HEK293 (cell line): ENCODE results near the gene ARHGAP26.
A peak's percentile ranks its signal among the peaks of the same experiment; 100 is the strongest.

ENCODE experiments used
- CTCF ChIA-PET: fragments of 350-600 bp; formaldehyde crosslinking; extraction: SDS; loops from one replicate; lab custom pipeline; 2021; ENCODE audit warnings: antibody characterized with exemption; lab: Yijun Ruan, JAX
- POLR2A ChIA-PET: fragments of 300-600 bp; formaldehyde crosslinking; extraction: SDS; loops from one replicate; lab custom pipeline; 2020; ENCODE audit warnings: antibody characterized with exemption, inconsistent platforms; lab: Yijun Ruan, JAX
- H3K27ac ChIP-seq: fragments of 200-500 bp; sonication (Bioruptor generic); 2 replicates; pipeline ENCODE4 v1.5.1; 2014; ENCODE audit warnings: low read depth, low read length, control low read depth, inconsistent platforms; ENCODE audit errors: extremely low read depth
- H3K36me3 ChIP-seq, 2 experiments: fragments of 200-500 bp in 1 of 2; sonication (Bioruptor generic) in 1 of 2; 1 replicate in 1 of 2; 2 replicates in 1 of 2; pipeline ENCODE4 v1.5.1; 2014 to 2017; ENCODE audit warnings: inconsistent platforms in 2 of 2, low read length in 2 of 2; ENCODE audit not compliant: control insufficient read depth in 2 of 2, insufficient read depth in 1 of 2
- H3K4me1 ChIP-seq: fragments of 200-500 bp; sonication (Bioruptor generic); 2 replicates; pipeline ENCODE4 v1.5.1; 2014; ENCODE audit warnings: mild to moderate bottlenecking, low read length, inconsistent platforms; ENCODE audit not compliant: control insufficient read depth, insufficient read depth
- H3K4me3 ChIP-seq: 2 replicates; pipeline ENCODE4 v1.5.1; 2011; ENCODE audit warnings: low read depth, mild to moderate bottlenecking, control low read depth, low read length, moderate library complexity
- H3K9me3 ChIP-seq: fragments of 200-500 bp; sonication (Bioruptor generic); 2 replicates; pipeline ENCODE4 v1.5.1; 2014; ENCODE audit warnings: low read depth, low read length, inconsistent platforms; ENCODE audit not compliant: control insufficient read depth, insufficient read depth
- FEZF1 ChIP-seq: fragments of 450-650 bp; formaldehyde crosslinking; IDR thresholded peaks from 2 replicates; pipeline ENCODE4 v1.5.1; 2016; ENCODE audit warnings: missing biosample characterization, missing genetic modification characterization
- SCRT1 ChIP-seq: fragments of 450-650 bp; formaldehyde crosslinking; IDR thresholded peaks from 2 replicates; pipeline ENCODE4 v1.5.1; 2016; ENCODE audit warnings: missing biosample characterization, missing genetic modification characterization, borderline replicate concordance
- SCRT2 ChIP-seq: fragments of 450-650 bp; formaldehyde crosslinking; IDR thresholded peaks from 2 replicates; pipeline ENCODE4 v1.5.1; 2016; ENCODE audit warnings: missing biosample characterization, missing genetic modification characterization
- SP2 ChIP-seq: fragments of 450-650 bp; formaldehyde crosslinking; IDR thresholded peaks from 2 replicates; pipeline ENCODE4 v1.5.1; 2016; ENCODE audit warnings: missing biosample characterization, missing genetic modification characterization
- SP7 ChIP-seq: fragments of 450-650 bp; formaldehyde crosslinking; IDR thresholded peaks from 2 replicates; pipeline ENCODE4 v1.5.1; 2016; ENCODE audit warnings: missing biosample characterization, missing genetic modification characterization
- YY1 ChIP-seq: fragments of 450-650 bp; formaldehyde crosslinking; IDR thresholded peaks from 2 replicates; pipeline ENCODE4 v1.5.1; 2018; ENCODE audit warnings: missing biosample characterization, missing genetic modification characterization
- ZIC2 ChIP-seq: fragments of 450-650 bp; formaldehyde crosslinking; IDR thresholded peaks from 2 replicates; pipeline ENCODE4 v1.5.1; 2016; ENCODE audit warnings: missing biosample characterization, missing genetic modification characterization
- ZNF121 ChIP-seq: fragments of 450-650 bp; formaldehyde crosslinking; IDR thresholded peaks from 2 replicates; pipeline ENCODE4 v1.5.1; 2016; ENCODE audit warnings: missing biosample characterization, missing genetic modification characterization
- ZNF362 ChIP-seq: fragments of 450-650 bp; formaldehyde crosslinking; IDR thresholded peaks from 2 replicates; pipeline ENCODE4 v1.5.1; 2016; ENCODE audit warnings: missing biosample characterization, missing genetic modification characterization
- ZNF521 ChIP-seq: fragments of 450-650 bp; formaldehyde crosslinking; IDR thresholded peaks from 2 replicates; pipeline ENCODE4 v1.5.1; 2017; ENCODE audit warnings: missing biosample characterization, mild to moderate bottlenecking, missing genetic modification characterization
- ZNF610 ChIP-seq: fragments of 450-650 bp; formaldehyde crosslinking; IDR thresholded peaks from 2 replicates; pipeline ENCODE4 v1.5.1; 2016; ENCODE audit warnings: missing biosample characterization, missing genetic modification characterization, borderline replicate concordance
- ZSCAN4 ChIP-seq: fragments of 450-650 bp; formaldehyde crosslinking; IDR thresholded peaks from 2 replicates; pipeline ENCODE4 v1.5.1; 2017; ENCODE audit warnings: missing biosample characterization, missing genetic modification characterization
- ZXDB ChIP-seq: fragments of 450-650 bp; formaldehyde crosslinking; IDR thresholded peaks from 2 replicates; pipeline ENCODE4 v1.5.1; 2016; ENCODE audit warnings: missing biosample characterization, missing genetic modification characterization
- TF ChIP-seq, protein P1 (sequence below): fragments of 450-650 bp; IDR thresholded peaks from 2 replicates; pipeline ENCODE4 v1.5.1; 2018; ENCODE audit warnings: missing biosample characterization, missing genetic modification characterization
- TF ChIP-seq, protein P2 (sequence below): fragments of 450-650 bp; formaldehyde crosslinking; IDR thresholded peaks from 2 replicates; pipeline ENCODE4 v1.5.1; 2016; ENCODE audit warnings: missing biosample characterization, missing genetic modification characterization
- TF ChIP-seq, protein P3 (sequence below): fragments of 450-650 bp; formaldehyde crosslinking; IDR thresholded peaks from 2 replicates; pipeline ENCODE4 v1.5.1; 2017; ENCODE audit warnings: missing biosample characterization, mild to moderate bottlenecking, missing genetic modification characterization, moderate library complexity

Gene ARHGAP26

GRCh38 chr5:142826093-142826492 lies 55.9 kb downstream of the ARHGAP26 start:
- no peak overlapping the region for H3K4me3 ChIP-seq
- H3K27ac ChIP-seq = no peak overlapping the region
- ChIA-PET POLR2A (no interaction called here), CTCF (no interaction called here)
- H3K36me3 ChIP-seq = no peaks in the 10 kb centered on the region
- TF ChIP-seq ZNF610 = no peak
- no peak for TF ChIP-seq SP2 (tag by site-specific recombination)
- no peak for TF ChIP-seq YY1
- peaks cover 48% of the 10 kb centered on the region for H3K4me1 ChIP-seq
- H3K9me3 ChIP-seq = no peaks in the 10 kb centered on the region

GRCh38 chr5:142826741-142827492 lies 56.7 kb downstream of the ARHGAP26 start:
- POLR2A ChIA-PET = no interaction called here
- peaks cover 46% of the 10 kb centered on the region for H3K4me1 ChIP-seq
- TF ChIP-seq ZNF521 (tag by site-specific recombination) (no peak), ZSCAN4 (tag by site-specific recombination) (0 out of 2 replicates have a peak, but pooled peaks have one; percentile 15), SP7 (tag by site-specific recombination) (peak; percentile 25; the same call in 1 of the 2 replicates), ZNF362 (peak; percentile 98), ZIC2 (tag by site-specific recombination) (peak; percentile 21; the same call in 1 of the 2 replicates)
- TF ChIP-seq, protein P1, sequence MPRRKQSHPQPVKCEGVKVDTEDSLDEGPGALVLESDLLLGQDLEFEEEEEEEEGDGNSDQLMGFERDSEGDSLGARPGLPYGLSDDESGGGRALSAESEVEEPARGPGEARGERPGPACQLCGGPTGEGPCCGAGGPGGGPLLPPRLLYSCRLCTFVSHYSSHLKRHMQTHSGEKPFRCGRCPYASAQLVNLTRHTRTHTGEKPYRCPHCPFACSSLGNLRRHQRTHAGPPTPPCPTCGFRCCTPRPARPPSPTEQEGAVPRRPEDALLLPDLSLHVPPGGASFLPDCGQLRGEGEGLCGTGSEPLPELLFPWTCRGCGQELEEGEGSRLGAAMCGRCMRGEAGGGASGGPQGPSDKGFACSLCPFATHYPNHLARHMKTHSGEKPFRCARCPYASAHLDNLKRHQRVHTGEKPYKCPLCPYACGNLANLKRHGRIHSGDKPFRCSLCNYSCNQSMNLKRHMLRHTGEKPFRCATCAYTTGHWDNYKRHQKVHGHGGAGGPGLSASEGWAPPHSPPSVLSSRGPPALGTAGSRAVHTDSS (tag by site-specific recombination) = no peak
- TF ChIP-seq, protein P2, sequence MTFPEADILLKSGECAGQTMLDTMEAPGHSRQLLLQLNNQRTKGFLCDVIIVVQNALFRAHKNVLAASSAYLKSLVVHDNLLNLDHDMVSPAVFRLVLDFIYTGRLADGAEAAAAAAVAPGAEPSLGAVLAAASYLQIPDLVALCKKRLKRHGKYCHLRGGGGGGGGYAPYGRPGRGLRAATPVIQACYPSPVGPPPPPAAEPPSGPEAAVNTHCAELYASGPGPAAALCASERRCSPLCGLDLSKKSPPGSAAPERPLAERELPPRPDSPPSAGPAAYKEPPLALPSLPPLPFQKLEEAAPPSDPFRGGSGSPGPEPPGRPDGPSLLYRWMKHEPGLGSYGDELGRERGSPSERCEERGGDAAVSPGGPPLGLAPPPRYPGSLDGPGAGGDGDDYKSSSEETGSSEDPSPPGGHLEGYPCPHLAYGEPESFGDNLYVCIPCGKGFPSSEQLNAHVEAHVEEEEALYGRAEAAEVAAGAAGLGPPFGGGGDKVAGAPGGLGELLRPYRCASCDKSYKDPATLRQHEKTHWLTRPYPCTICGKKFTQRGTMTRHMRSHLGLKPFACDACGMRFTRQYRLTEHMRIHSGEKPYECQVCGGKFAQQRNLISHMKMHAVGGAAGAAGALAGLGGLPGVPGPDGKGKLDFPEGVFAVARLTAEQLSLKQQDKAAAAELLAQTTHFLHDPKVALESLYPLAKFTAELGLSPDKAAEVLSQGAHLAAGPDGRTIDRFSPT = peak; percentile 35; the same call in 1 of the 2 replicates
- no peak overlapping the region for H3K4me3 ChIP-seq
- no peaks in the 10 kb centered on the region for H3K36me3 ChIP-seq
- CTCF ChIA-PET = interaction anchor here (0.6 to 0.9 kb wide), 3 partner anchors 23 to 56 kb away, joined by 3 to 5 read pairs (median 4); partner anchors contain the start of gene ARHGAP26
- H3K27ac ChIP-seq = no peak overlapping the region
- H3K9me3 ChIP-seq = no peaks in the 10 kb centered on the region

DNA sequence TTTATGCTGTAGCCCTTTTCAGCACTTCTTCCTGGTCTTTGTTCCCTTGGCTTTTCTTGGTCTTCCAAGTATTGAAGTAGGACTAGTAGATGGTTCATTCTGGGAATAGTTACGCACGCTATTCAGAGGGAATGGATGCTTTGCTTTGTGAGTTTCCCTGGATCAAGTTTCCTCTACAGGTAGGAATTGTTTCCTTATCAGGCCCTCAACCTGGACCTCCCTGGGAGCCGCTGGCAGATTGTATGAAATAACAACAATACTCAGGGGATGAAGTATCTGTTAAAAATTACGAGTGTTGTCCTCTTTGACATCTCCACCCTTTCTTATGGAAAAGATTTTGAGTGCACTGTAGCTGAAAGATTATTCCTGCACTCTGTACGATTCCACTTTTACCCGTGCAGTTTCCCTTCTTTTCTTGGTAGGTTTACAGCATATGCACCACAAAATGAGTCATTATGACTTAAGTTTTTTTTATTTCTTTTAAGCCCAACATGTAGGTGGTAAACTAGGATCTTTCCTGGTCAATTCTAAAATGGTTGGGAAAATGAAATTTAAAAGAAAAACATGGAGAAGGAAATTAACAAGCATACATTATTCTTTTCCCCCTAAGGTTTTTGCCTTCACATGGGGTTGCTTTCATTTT lies 57.9 kb downstream of the ARHGAP26 start:
- H3K4me1 ChIP-seq = peaks cover 42% of the 10 kb centered on the region
- H3K4me3 ChIP-seq = no peak overlapping the region
- H3K9me3 ChIP-seq = no peaks in the 10 kb centered on the region
- no peak overlapping the region for H3K27ac ChIP-seq
- CTCF ChIA-PET = interaction anchor here (0.6 to 1.0 kb wide), 2 partner anchors 63 to 112 kb away, joined by 3 read pairs; no protein-coding TSS in a partner anchor
- H3K36me3 ChIP-seq = no peaks in the 10 kb centered on the region
- POLR2A ChIA-PET = no interaction called here
- TF ChIP-seq SCRT1 (peak; percentile 46; the same call in 1 of the 2 replicates), ZNF362 (peak; percentile 63; the same call in 1 of the 2 replicates), ZNF121 (tag by site-specific recombination) (no peak), ZNF521 (tag by site-specific recombination) (no peak), FEZF1 (tag by site-specific recombination) (peak; percentile 34; the same call in 1 of the 2 replicates), ZXDB (tag by site-specific recombination) (0 out of 2 replicates have a peak, but pooled peaks have one; percentile 36), SCRT2 (tag by site-specific recombination) (peak; percentile 71)
- TF ChIP-seq, protein P3, sequence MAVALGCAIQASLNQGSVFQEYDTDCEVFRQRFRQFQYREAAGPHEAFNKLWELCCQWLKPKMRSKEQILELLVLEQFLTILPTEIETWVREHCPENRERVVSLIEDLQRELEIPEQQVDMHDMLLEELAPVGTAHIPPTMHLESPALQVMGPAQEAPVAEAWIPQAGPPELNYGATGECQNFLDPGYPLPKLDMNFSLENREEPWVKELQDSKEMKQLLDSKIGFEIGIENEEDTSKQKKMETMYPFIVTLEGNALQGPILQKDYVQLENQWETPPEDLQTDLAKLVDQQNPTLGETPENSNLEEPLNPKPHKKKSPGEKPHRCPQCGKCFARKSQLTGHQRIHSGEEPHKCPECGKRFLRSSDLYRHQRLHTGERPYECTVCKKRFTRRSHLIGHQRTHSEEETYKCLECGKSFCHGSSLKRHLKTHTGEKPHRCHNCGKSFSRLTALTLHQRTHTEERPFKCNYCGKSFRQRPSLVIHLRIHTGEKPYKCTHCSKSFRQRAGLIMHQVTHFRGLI = peak; percentile 45; the same call in 1 of the 2 replicates
